Measurements from ENCODE around the gene PKNOX2. TPM values are rescaled to one million over a fixed set of nuclear protein-coding genes. Genes with fewer than 3 reads are reported as not detected.

The PKNOX2 gene
- polyA plus RNA-seq, 2 of the 4 experiments (the other 2 are of a cell fraction), result not detected

GRCh38 chr11:125244166-125244565 lies 79.6 kb downstream of the PKNOX2 start:
- Histone ChIP-seq H3K4me2 (no peak overlapping the region), H3K27ac (no peak overlapping the region), H3K4me3 (no peak overlapping the region), H3K9me3 (no peaks in the 10 kb centered on the region), H3K4me1 (no peaks in the 10 kb centered on the region)
- ATAC-seq, result no peak
- ChIA-PET POLR2A (no interaction called here), CTCF (no interaction called here)
- TF ChIP-seq ELK1 (IDR thresholded peaks at IDR 0.05; ENCODE audit: low read depth, low read length), result no peak
- no peak for TF ChIP-seq TFCP2L1 (CRISPR knock-in tag; IDR thresholded peaks at IDR 0.05)
- TF ChIP-seq MYC (IDR thresholded peaks at IDR 0.05; ENCODE audit: borderline replicate concordance, low read length), result no peak
- no peak for TF ChIP-seq CBX8 (IDR thresholded peaks at IDR 0.05)
- no peak for TF ChIP-seq EHMT2 (IDR thresholded peaks at IDR 0.05; ENCODE audit: low read depth)
- TF ChIP-seq NR3C1 (IDR thresholded peaks at IDR 0.05), result no peak
- no peak for TF ChIP-seq NFE2L2 (conservative IDR thresholded peaks at IDR 0.05; ENCODE audit: low read length)
- no peak for TF ChIP-seq CBX2 (IDR thresholded peaks at IDR 0.05; ENCODE audit: borderline replicate concordance, low read depth)
- no peak for TF ChIP-seq PHF8 (IDR thresholded peaks at IDR 0.05; ENCODE audit: borderline replicate concordance, low read depth)
- DNase-seq (ENCODE audit: low read depth in 1 of 2, low spot score in 1 of 2), result no peak
- 6% methylated on average over 4 of the region's 4 CpGs for WGBS (ENCODE audit: missing lambda C conversion rate)
- no peak for FAIRE-seq

GRCh38 chr11:125245299-125245698 lies 80.7 kb downstream of the PKNOX2 start:
- Histone ChIP-seq H3K4me2 (no peak overlapping the region), H3K27ac (no peak overlapping the region), H3K9me3 (no peaks in the 10 kb centered on the region), H3K4me3 (no peak overlapping the region), H3K4me1 (no peaks in the 10 kb centered on the region)
- WGBS (ENCODE audit: missing lambda C conversion rate), result no CpG with 5 or more reads among the region's 4 CpGs
- ATAC-seq, result no peak
- DNase-seq (ENCODE audit: low read depth in 1 of 2, low spot score in 1 of 2), result no peak
- CTCF ChIA-PET, result no interaction called here
- POLR2A ChIA-PET, result no interaction called here
- no peak for FAIRE-seq
- TF ChIP-seq E2F6 (IDR thresholded peaks at IDR 0.05; ENCODE audit: borderline replicate concordance, low read depth) (no peak), POLR2A (IDR thresholded peaks at IDR 0.05; ENCODE audit: low read length) (no peak), MAX (IDR thresholded peaks at IDR 0.05) (no peak), ELK1 (IDR thresholded peaks at IDR 0.05; ENCODE audit: low read depth, low read length) (no peak), CBX2 (IDR thresholded peaks at IDR 0.05; ENCODE audit: borderline replicate concordance, low read depth) (no peak), ZC3H11A (IDR thresholded peaks at IDR 0.05) (no peak), MAFK (IDR thresholded peaks at IDR 0.05; ENCODE audit: partially characterized antibody) (no peak), ZFP36 (IDR thresholded peaks at IDR 0.05; ENCODE audit: borderline replicate concordance, partially characterized antibody) (no peak), RFX5 (IDR thresholded peaks at IDR 0.05) (no peak)

- DNase-seq (ENCODE audit: low read depth in 1 of 2, low spot score in 1 of 2) (no peak), ATAC-seq (no peak), FAIRE-seq (no peak)
- Histone ChIP-seq H3K27ac (no peak overlapping the region), H3K9me3 (no peaks in the 10 kb centered on the region), H3K4me2 (no peak overlapping the region), H3K4me3 (no peak overlapping the region), H3K4me1 (no peaks in the 10 kb centered on the region)
- WGBS (ENCODE audit: missing lambda C conversion rate), result 58% methylated on average over 2 of the region's 2 CpGs
- CTCF ChIA-PET, result no interaction called here
- POLR2A ChIA-PET, result no interaction called here
- TF ChIP-seq POLR2A (IDR thresholded peaks at IDR 0.05; ENCODE audit: low read length) (no peak), MYC (IDR thresholded peaks at IDR 0.05; ENCODE audit: borderline replicate concordance, low read length) (no peak), RAD21 (conservative IDR thresholded peaks at IDR 0.05 in 1 of 2, IDR thresholded peaks at IDR 0.05 in 1 of 2) (no peak), MAFK (IDR thresholded peaks at IDR 0.05; ENCODE audit: partially characterized antibody) (no peak), HOXA7 (CRISPR knock-in tag; IDR thresholded peaks at IDR 0.05) (no peak), HEYL (CRISPR knock-in tag; IDR thresholded peaks at IDR 0.05) (no peak), RCOR1 (IDR thresholded peaks at IDR 0.05; ENCODE audit: low read depth, low read length) (no peak), HES2 (IDR thresholded peaks at IDR 0.05) (no peak), TP53 (CRISPR knock-in tag; IDR thresholded peaks at IDR 0.05) (no peak), ESRRA (IDR thresholded peaks at IDR 0.05; ENCODE audit: borderline replicate concordance, low read length) (no peak), ELK1 (IDR thresholded peaks at IDR 0.05; ENCODE audit: low read depth, low read length) (no peak), RNF2 (IDR thresholded peaks at IDR 0.05; ENCODE audit: borderline replicate concordance, low read depth) (no peak), USF2 (IDR thresholded peaks at IDR 0.05) (no peak)
These were observed 82.9 kb downstream of the PKNOX2 start for GRCh38 chr11:125247431-125247830.

Measured in A549 (cell line).